Measurements from ENCODE around the gene MCC. TPM values are rescaled to one million over a fixed set of nuclear protein-coding genes. Genes with fewer than 3 reads are reported as not detected.

Gene MCC
- total RNA-seq, 4 donors from 2014 or later, result 1.2 to 133 (median 8.5) TPM

DNA sequence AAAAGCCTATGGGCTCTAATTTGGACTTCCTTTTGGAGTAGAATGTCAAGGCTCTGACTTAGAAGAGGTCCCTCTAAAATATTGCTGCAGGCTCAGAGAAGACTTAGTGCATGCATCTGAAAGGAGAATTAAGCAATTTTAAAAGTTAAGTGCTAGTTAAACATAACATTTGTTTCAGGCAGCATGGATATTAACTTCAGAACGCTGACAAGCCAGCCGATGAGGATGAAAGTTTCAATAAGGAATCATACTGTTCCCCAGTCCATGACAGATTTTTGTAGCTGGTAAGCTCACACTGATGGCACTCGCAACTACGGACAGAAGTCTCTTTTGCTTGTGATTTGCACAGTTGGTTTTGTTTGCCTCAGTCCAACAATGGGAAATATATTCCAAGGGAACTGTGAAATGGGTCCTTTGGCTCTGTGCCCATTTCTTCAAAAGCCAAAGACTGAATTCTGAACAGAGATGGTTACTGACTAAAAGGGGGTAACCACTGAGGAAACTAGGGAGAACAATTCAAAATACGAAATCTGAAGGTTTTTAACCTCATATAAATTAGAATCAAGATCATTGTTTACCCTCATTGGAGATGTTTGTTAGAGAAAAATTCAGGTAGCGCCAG lies 464.1 kb downstream of the MCC start:
- no peak for DNase-seq
- H3K27ac ChIP-seq, result peak overlapping the region in 1 of 4 donors; percentile 0
- H3K9me3 ChIP-seq, result no peaks in the 10 kb centered on the region
- H3K4me3 ChIP-seq, result no peak overlapping the region
- peaks cover 0 to 28% (median 0%) of the 10 kb centered on the region in 3 donors for H3K36me3 ChIP-seq
- H3K4me1 ChIP-seq, result no peaks in the 10 kb centered on the region
- no peak for TF ChIP-seq POLR2A (IDR thresholded peaks at IDR 0.05)
- TF ChIP-seq, protein P1, sequence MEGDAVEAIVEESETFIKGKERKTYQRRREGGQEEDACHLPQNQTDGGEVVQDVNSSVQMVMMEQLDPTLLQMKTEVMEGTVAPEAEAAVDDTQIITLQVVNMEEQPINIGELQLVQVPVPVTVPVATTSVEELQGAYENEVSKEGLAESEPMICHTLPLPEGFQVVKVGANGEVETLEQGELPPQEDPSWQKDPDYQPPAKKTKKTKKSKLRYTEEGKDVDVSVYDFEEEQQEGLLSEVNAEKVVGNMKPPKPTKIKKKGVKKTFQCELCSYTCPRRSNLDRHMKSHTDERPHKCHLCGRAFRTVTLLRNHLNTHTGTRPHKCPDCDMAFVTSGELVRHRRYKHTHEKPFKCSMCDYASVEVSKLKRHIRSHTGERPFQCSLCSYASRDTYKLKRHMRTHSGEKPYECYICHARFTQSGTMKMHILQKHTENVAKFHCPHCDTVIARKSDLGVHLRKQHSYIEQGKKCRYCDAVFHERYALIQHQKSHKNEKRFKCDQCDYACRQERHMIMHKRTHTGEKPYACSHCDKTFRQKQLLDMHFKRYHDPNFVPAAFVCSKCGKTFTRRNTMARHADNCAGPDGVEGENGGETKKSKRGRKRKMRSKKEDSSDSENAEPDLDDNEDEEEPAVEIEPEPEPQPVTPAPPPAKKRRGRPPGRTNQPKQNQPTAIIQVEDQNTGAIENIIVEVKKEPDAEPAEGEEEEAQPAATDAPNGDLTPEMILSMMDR (IDR thresholded peaks at IDR 0.05), result no peak
- no peaks in the 10 kb centered on the region for H3K27me3 ChIP-seq

DNA sequence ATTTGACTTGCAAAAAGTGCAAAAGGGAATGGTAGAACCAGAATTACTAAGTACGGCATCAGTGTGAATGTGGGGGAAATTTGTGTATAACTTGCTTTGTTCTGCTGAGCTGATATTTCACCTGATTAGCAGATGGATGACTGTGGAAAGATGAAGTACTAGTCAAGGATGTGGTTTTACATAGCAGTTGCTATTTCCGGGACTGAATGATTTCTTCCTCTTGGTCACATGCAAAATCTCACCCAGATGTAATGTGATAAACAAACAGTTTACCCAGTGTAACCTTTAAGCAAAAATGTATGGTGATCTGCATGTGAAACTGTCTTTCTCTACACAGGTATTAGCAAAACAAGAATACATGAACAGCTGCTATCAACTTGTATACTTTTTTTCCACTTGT lies 465.6 kb downstream of the MCC start:
- Histone ChIP-seq H3K36me3 (peaks cover 0 to 18% (median 0%) of the 10 kb centered on the region in 3 donors), H3K27ac (peak overlapping the region; percentile 10 to 52 (median 28)), H3K4me1 (no peaks in the 10 kb centered on the region), H3K9me3 (no peaks in the 10 kb centered on the region), H3K27me3 (no peaks in the 10 kb centered on the region), H3K4me3 (no peak overlapping the region)
- TF ChIP-seq, protein P1 (IDR thresholded peaks at IDR 0.05), result no peak
- DNase-seq, result no peak

GRCh38 chr5:113020461-113021273 lies 467.6 kb downstream of the MCC start:
- H3K36me3 ChIP-seq, result peaks cover 0 to 6% (median 0%) of the 10 kb centered on the region in 3 donors
- H3K4me1 ChIP-seq, result no peaks in the 10 kb centered on the region
- no peak overlapping the region for H3K27ac ChIP-seq
- H3K4me3 ChIP-seq, result no peak overlapping the region
- TF ChIP-seq, protein P1 (IDR thresholded peaks at IDR 0.05), result no peak
- TF ChIP-seq POLR2A (IDR thresholded peaks at IDR 0.05), result no peak
- no peaks in the 10 kb centered on the region for H3K9me3 ChIP-seq
- H3K27me3 ChIP-seq, result no peaks in the 10 kb centered on the region
- DNase-seq, result no peak

GRCh38 chr5:113017881-113018635 lies 470.2 kb downstream of the MCC start:
- Histone ChIP-seq H3K27me3 (no peaks in the 10 kb centered on the region), H3K4me3 (no peak overlapping the region), H3K27ac (no peak overlapping the region), H3K36me3 (peaks cover 0 to 24% (median 0%) of the 10 kb centered on the region in 3 donors), H3K4me1 (no peaks in the 10 kb centered on the region), H3K9me3 (no peaks in the 10 kb centered on the region)
- TF ChIP-seq, protein P1 (IDR thresholded peaks at IDR 0.05), result no peak
- TF ChIP-seq POLR2A (IDR thresholded peaks at IDR 0.05), result no peak
- no peak for DNase-seq

DNA sequence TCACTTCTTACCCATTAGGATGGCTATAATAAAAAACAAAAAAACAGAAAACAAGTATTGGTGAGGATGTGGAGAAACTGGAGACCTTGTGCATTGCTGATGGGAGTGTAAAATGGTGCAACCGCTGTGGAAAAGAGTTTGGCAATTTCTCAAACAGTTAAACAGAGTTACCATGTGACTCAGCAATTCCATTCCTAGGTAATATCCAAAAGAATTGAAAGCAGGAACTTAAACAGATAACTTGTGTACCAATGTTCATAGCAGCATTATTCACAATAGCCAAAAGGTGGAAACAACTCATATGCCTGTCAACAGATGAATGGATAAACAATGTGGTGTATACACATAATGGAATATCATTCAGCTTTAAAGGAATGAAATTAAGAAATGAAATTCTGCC lies 482.8 kb downstream of the MCC start:
- TF ChIP-seq, protein P1 (IDR thresholded peaks at IDR 0.05), result no peak
- TF ChIP-seq POLR2A (IDR thresholded peaks at IDR 0.05), result no peak
- no peaks in the 10 kb centered on the region for H3K27me3 ChIP-seq
- no peaks in the 10 kb centered on the region for H3K4me1 ChIP-seq
- DNase-seq, result no peak
- H3K27ac ChIP-seq, result no peak overlapping the region
- no peak overlapping the region for H3K4me3 ChIP-seq
- peaks cover 0 to 69% (median 0%) of the 10 kb centered on the region in 3 donors for H3K36me3 ChIP-seq
- no peaks in the 10 kb centered on the region for H3K9me3 ChIP-seq
